GM23338 (cell line): ENCODE measurements around the gene KAT2A. TPM values are rescaled to one million over a fixed set of nuclear protein-coding genes. Genes with fewer than 3 reads are reported as not detected.

ENCODE experiments used
- ATAC-seq: fragments of 200-7000 bp; cut with Tn5 transposase; 3 replicates; pipeline ENCODE4 v1.9.1; 2020
- DNase-seq: peaks from one replicate; pipeline ENCODE4 v3.0.0-alpha.2; 2015; ENCODE audit warnings: low spot score
- H2AFZ ChIP-seq: fragments of 200-600 bp; sonication (generic); 2 replicates; pipeline ENCODE4 v1.8.0; 2016; ENCODE audit warnings: antibody characterized with exemption, mild to moderate bottlenecking, moderate library complexity
- H3F3A ChIP-seq: fragments of 200-600 bp; sonication (generic); replicated peaks from 2 replicates; pipeline ENCODE4 v1.8.0; 2017; ENCODE audit warnings: antibody characterized with exemption, mixed run types, low read depth
- H3K27ac ChIP-seq: fragments of 200-600 bp; sonication (generic); 2 replicates; pipeline ENCODE4 v1.6.1; 2016; ENCODE audit warnings: low read depth
- H3K27me3 ChIP-seq: fragments of 200-600 bp; sonication (generic); 2 replicates; pipeline ENCODE4 v1.8.0; 2016; ENCODE audit warnings: mild to moderate bottlenecking, mixed run types, moderate library complexity; ENCODE audit not compliant: insufficient read depth
- H3K36me3 ChIP-seq: fragments of 200-600 bp; sonication (generic); 2 replicates; pipeline ENCODE4 v1.8.0; 2016; ENCODE audit warnings: mild to moderate bottlenecking; ENCODE audit not compliant: insufficient read depth
- H3K4me1 ChIP-seq: fragments of 200-600 bp; sonication (generic); 2 replicates; pipeline ENCODE4 v1.8.0; 2016; ENCODE audit warnings: mild to moderate bottlenecking, moderate library complexity; ENCODE audit not compliant: insufficient read depth
- H3K4me2 ChIP-seq: fragments of 200-600 bp; sonication (generic); 2 replicates; pipeline ENCODE4 v1.7.1; 2017; ENCODE audit warnings: mixed run types
- H3K4me3 ChIP-seq: fragments of 200-600 bp; sonication (generic); 2 replicates; pipeline ENCODE4 v1.6.1; 2016; ENCODE audit warnings: mixed run types
- H3K79me2 ChIP-seq: fragments of 200-600 bp; sonication (generic); replicated peaks from 2 replicates; pipeline ENCODE4 v1.8.0; 2017; ENCODE audit warnings: mild to moderate bottlenecking; ENCODE audit not compliant: insufficient read depth
- H3K9me2 ChIP-seq: fragments of 200-600 bp; sonication (generic); 2 replicates; pipeline ENCODE4 v1.8.0; 2017; ENCODE audit not compliant: insufficient read depth
- H4K20me1 ChIP-seq: fragments of 200-600 bp; sonication (generic); replicated peaks from 2 replicates; pipeline ENCODE4 v1.8.0; 2017; ENCODE audit warnings: mild to moderate bottlenecking; ENCODE audit not compliant: insufficient read depth
- H3K27ac Mint-ChIP-seq: 2 replicates; pipeline ENCODE4 v1.8.0; 2020; ENCODE audit warnings: inconsistent platforms, mild to moderate bottlenecking, moderate library complexity, mixed read lengths
- H3K27me3 Mint-ChIP-seq: 3 replicates; pipeline ENCODE4 v1.8.0; 2022; ENCODE audit warnings: low read depth, mild to moderate bottlenecking, moderate library complexity, mixed read lengths, inconsistent platforms; ENCODE audit not compliant: insufficient read depth, poor library complexity
- H3K36me3 Mint-ChIP-seq: 3 replicates; pipeline ENCODE4 v1.8.0; 2021; ENCODE audit warnings: low read depth, mild to moderate bottlenecking, inconsistent platforms, moderate library complexity, mixed read lengths
- H3K4me1 Mint-ChIP-seq: 3 replicates; pipeline ENCODE4 v1.8.0; 2020; ENCODE audit warnings: mild to moderate bottlenecking, inconsistent platforms, mixed read lengths
- H3K4me3 Mint-ChIP-seq: 3 replicates; pipeline ENCODE4 v1.8.0; 2021; ENCODE audit warnings: moderate library complexity, mild to moderate bottlenecking, inconsistent platforms, mixed read lengths
- H3K9me3 Mint-ChIP-seq: 3 replicates; pipeline ENCODE4 v1.8.0; 2020; ENCODE audit warnings: moderate library complexity, mild to moderate bottlenecking, inconsistent platforms, mixed read lengths
- CREB1 ChIP-seq: fragments of 250-450 bp; sonication (Bioruptor Pico); IDR thresholded peaks from 2 replicates; pipeline ENCODE4 v1.5.0; 2020; ENCODE audit warnings: low read depth, mild to moderate bottlenecking, moderate library complexity
- EZH2phosphoT487 ChIP-seq: fragments of 200-600 bp; sonication (generic); IDR thresholded peaks from one replicate; pipeline ENCODE4 v1.8.1; 2018; ENCODE audit warnings: antibody characterized with exemption; ENCODE audit not compliant: unreplicated experiment
- POLR2AphosphoS5 ChIP-seq: IDR thresholded peaks from 2 replicates; pipeline ENCODE4 v1.6.1; 2016; ENCODE audit warnings: antibody characterized with exemption, low read depth
- STAT1 ChIP-seq: IDR thresholded peaks from one replicate; pipeline ENCODE4 v1.6.1; 2016; ENCODE audit warnings: antibody characterized with exemption; ENCODE audit not compliant: unreplicated experiment
- ZNF114 ChIP-seq: fragments of 250-450 bp; sonication (Bioruptor Pico); IDR thresholded peaks from 2 replicates; pipeline ENCODE4 v1.5.0; 2020; ENCODE audit warnings: mild to moderate bottlenecking, moderate library complexity
- ZNF331 ChIP-seq: fragments of 250-450 bp; sonication (Bioruptor Pico); IDR thresholded peaks from 2 replicates; pipeline ENCODE4 v1.5.0; 2020; ENCODE audit warnings: low read depth, mild to moderate bottlenecking, moderate library complexity
- polyA plus RNA-seq: library from polyadenylated mRNA; unstranded; fragments of >200 nt; fragmentation: Nextera tagmentation; extraction: Ambion mirVana; gene quantifications from 2 replicates; pipeline ENCODE4 v1.2.1, GENCODE V29; 2016
- total RNA-seq: library from RNA; depleted of rRNA; stranded (reverse); fragments of >200 nt; shearing (Covaris generic); gene quantifications from 2 replicates; pipeline ENCODE4 v1.2.3, GENCODE V29; 2014
- TF ChIP-seq, protein P1 (sequence below): fragments of 250-450 bp; sonication (Bioruptor Pico); IDR thresholded peaks from 2 replicates; pipeline ENCODE4 v1.5.0; 2020; ENCODE audit warnings: mild to moderate bottlenecking, moderate library complexity
- TF ChIP-seq, protein P2 (sequence below): IDR thresholded peaks from 2 replicates; pipeline ENCODE4 v1.6.1; 2016; ENCODE audit warnings: antibody characterized with exemption
- TF ChIP-seq, protein P3 (sequence below): IDR thresholded peaks from one replicate; pipeline ENCODE4 v1.6.1; 2018; ENCODE audit warnings: antibody characterized with exemption; ENCODE audit not compliant: unreplicated experiment
- TF ChIP-seq, protein P4 (sequence below), 2 experiments: fragments of 200-600 bp in 1 of 2; sonication (generic) in 1 of 2; conservative IDR thresholded peaks; 2 replicates each; pipeline versions ENCODE4 v1.5.1 to v1.6.1; 2016 to 2017; ENCODE audit warnings: antibody characterized with exemption in 2 of 2, low read depth in 2 of 2, mild to moderate bottlenecking in 2 of 2, moderate library complexity in 1 of 2

Gene KAT2A
- total and polyA plus RNA-seq, 2 experiments from 2014 or later, result 13.9 to 25.2 TPM

DNA sequence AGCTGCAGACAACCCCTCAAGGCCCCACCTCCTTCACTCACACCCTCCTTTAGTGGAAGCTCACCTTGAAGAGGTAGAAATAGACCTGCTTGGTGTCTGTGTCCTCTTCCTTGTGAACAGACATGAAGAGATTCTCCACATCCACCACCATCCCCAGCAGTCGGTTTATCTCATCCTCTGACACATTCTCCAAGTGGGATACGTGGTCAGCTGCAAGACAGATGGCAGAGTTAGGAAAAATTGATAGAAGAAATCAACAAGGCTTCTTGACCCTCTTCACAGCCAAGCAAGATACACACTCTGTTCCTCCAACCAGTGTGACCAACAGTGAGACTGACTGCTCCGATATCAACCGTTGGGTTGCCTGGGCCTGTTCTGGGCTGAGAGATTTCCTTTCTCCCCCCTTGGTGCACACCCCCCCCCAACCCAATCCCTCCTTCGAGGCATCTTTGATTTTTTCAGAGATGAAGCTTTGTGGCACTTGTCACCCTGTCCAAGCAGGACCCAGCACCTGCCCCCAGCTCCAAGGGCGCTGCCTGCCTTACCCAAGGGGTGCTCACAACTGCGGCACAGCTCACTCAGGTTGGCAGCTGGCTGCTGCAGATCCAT is 902 bp downstream of the KAT2A start (continued):
- TF ChIP-seq, protein P1, sequence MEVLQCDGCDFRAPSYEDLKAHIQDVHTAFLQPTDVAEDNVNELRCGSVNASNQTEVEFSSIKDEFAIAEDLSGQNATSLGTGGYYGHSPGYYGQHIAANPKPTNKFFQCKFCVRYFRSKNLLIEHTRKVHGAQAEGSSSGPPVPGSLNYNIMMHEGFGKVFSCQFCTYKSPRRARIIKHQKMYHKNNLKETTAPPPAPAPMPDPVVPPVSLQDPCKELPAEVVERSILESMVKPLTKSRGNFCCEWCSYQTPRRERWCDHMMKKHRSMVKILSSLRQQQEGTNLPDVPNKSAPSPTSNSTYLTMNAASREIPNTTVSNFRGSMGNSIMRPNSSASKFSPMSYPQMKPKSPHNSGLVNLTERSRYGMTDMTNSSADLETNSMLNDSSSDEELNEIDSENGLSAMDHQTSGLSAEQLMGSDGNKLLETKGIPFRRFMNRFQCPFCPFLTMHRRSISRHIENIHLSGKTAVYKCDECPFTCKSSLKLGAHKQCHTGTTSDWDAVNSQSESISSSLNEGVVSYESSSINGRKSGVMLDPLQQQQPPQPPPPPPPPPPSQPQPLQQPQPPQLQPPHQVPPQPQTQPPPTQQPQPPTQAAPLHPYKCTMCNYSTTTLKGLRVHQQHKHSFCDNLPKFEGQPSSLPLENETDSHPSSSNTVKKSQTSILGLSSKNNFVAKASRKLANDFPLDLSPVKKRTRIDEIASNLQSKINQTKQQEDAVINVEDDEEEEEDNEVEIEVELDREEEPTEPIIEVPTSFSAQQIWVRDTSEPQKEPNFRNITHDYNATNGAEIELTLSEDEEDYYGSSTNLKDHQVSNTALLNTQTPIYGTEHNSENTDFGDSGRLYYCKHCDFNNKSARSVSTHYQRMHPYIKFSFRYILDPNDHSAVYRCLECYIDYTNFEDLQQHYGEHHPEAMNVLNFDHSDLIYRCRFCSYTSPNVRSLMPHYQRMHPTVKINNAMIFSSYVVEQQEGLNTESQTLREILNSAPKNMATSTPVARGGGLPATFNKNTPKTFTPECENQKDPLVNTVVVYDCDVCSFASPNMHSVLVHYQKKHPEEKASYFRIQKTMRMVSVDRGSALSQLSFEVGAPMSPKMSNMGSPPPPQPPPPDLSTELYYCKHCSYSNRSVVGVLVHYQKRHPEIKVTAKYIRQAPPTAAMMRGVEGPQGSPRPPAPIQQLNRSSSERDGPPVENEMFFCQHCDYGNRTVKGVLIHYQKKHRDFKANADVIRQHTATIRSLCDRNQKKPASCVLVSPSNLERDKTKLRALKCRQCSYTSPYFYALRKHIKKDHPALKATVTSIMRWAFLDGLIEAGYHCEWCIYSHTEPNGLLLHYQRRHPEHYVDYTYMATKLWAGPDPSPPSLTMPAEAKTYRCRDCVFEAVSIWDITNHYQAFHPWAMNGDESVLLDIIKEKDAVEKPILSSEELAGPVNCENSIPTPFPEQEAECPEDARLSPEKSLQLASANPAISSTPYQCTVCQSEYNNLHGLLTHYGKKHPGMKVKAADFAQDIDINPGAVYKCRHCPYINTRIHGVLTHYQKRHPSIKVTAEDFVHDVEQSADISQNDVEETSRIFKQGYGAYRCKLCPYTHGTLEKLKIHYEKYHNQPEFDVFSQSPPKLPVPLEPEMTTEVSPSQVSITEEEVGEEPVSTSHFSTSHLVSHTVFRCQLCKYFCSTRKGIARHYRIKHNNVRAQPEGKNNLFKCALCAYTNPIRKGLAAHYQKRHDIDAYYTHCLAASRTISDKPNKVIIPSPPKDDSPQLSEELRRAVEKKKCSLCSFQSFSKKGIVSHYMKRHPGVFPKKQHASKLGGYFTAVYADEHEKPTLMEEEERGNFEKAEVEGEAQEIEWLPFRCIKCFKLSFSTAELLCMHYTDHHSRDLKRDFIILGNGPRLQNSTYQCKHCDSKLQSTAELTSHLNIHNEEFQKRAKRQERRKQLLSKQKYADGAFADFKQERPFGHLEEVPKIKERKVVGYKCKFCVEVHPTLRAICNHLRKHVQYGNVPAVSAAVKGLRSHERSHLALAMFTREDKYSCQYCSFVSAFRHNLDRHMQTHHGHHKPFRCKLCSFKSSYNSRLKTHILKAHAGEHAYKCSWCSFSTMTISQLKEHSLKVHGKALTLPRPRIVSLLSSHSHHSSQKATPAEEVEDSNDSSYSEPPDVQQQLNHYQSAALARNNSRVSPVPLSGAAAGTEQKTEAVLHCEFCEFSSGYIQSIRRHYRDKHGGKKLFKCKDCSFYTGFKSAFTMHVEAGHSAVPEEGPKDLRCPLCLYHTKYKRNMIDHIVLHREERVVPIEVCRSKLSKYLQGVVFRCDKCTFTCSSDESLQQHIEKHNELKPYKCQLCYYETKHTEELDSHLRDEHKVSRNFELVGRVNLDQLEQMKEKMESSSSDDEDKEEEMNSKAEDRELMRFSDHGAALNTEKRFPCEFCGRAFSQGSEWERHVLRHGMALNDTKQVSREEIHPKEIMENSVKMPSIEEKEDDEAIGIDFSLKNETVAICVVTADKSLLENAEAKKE (CRISPR knock-in tag), result no peak
- TF ChIP-seq POLR2AphosphoS5 (no peak), STAT1 (no peak), CREB1 (CRISPR knock-in tag) (no peak), ZNF114 (CRISPR knock-in tag) (no peak)
- TF ChIP-seq, protein P2, sequence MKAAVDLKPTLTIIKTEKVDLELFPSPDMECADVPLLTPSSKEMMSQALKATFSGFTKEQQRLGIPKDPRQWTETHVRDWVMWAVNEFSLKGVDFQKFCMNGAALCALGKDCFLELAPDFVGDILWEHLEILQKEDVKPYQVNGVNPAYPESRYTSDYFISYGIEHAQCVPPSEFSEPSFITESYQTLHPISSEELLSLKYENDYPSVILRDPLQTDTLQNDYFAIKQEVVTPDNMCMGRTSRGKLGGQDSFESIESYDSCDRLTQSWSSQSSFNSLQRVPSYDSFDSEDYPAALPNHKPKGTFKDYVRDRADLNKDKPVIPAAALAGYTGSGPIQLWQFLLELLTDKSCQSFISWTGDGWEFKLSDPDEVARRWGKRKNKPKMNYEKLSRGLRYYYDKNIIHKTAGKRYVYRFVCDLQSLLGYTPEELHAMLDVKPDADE, result no peak

DNA sequence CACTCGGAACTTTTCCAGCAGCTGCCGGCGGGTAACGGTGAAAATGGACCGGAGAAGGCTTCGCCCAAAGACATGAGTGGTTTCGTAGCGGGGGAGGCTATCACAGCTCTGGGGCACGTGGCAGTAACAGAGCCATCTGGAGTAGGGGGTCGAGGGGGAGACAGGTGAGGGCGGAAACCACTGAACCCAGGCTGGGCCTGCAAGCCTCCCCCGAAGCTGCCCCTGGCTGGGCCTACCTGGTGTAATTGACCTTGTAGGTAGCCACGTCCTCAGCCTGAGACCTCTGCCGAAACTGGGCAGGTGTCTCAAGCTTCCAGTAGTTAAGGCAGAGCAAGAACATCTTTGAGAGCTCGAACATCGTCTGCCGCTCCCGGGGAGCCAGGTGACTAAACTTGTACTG is 1.9 kb downstream of the KAT2A start:
- no peak overlapping the region for H3K4me2 ChIP-seq
- ATAC-seq, result no peak
- no peak overlapping the region for H3K27ac Mint-ChIP-seq
- H3K4me3 Mint-ChIP-seq, result no peak overlapping the region
- DNase-seq, result no peak
- H3K4me3 ChIP-seq, result no peak overlapping the region
- no peak overlapping the region for H2AFZ ChIP-seq
- H3K9me3 Mint-ChIP-seq, result no peaks in the 10 kb centered on the region; the same call in 2 of the 3 replicates
- H3K79me2 ChIP-seq, result no peaks in the 10 kb centered on the region
- 0 out of 2 replicates have a peak, but pooled peaks cover 5% of the 10 kb centered on the region for H4K20me1 ChIP-seq
- H3K36me3 ChIP-seq, result no peaks in the 10 kb centered on the region
- H3K4me1 Mint-ChIP-seq, result peaks cover 25% of the 10 kb centered on the region
- H3F3A ChIP-seq, result peaks cover 12% of the 10 kb centered on the region; the same call in 1 of the 2 replicates
- no peaks in the 10 kb centered on the region for H3K9me2 ChIP-seq
- no peak overlapping the region for H3K27ac ChIP-seq
- no peaks in the 10 kb centered on the region for H3K27me3 ChIP-seq
- H3K36me3 Mint-ChIP-seq, result peaks cover 32% of the 10 kb centered on the region
- peaks cover 25% of the 10 kb centered on the region for H3K27me3 Mint-ChIP-seq
- peaks cover 19% of the 10 kb centered on the region; the same call in 1 of the 2 replicates for H3K4me1 ChIP-seq
- TF ChIP-seq CREB1 (CRISPR knock-in tag) (no peak), EZH2phosphoT487 (no peak), POLR2AphosphoS5 (no peak), ZNF331 (no peak), STAT1 (no peak)
- TF ChIP-seq, protein P3, sequence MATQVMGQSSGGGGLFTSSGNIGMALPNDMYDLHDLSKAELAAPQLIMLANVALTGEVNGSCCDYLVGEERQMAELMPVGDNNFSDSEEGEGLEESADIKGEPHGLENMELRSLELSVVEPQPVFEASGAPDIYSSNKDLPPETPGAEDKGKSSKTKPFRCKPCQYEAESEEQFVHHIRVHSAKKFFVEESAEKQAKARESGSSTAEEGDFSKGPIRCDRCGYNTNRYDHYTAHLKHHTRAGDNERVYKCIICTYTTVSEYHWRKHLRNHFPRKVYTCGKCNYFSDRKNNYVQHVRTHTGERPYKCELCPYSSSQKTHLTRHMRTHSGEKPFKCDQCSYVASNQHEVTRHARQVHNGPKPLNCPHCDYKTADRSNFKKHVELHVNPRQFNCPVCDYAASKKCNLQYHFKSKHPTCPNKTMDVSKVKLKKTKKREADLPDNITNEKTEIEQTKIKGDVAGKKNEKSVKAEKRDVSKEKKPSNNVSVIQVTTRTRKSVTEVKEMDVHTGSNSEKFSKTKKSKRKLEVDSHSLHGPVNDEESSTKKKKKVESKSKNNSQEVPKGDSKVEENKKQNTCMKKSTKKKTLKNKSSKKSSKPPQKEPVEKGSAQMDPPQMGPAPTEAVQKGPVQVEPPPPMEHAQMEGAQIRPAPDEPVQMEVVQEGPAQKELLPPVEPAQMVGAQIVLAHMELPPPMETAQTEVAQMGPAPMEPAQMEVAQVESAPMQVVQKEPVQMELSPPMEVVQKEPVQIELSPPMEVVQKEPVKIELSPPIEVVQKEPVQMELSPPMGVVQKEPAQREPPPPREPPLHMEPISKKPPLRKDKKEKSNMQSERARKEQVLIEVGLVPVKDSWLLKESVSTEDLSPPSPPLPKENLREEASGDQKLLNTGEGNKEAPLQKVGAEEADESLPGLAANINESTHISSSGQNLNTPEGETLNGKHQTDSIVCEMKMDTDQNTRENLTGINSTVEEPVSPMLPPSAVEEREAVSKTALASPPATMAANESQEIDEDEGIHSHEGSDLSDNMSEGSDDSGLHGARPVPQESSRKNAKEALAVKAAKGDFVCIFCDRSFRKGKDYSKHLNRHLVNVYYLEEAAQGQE, result no peak
- TF ChIP-seq, protein P4, sequence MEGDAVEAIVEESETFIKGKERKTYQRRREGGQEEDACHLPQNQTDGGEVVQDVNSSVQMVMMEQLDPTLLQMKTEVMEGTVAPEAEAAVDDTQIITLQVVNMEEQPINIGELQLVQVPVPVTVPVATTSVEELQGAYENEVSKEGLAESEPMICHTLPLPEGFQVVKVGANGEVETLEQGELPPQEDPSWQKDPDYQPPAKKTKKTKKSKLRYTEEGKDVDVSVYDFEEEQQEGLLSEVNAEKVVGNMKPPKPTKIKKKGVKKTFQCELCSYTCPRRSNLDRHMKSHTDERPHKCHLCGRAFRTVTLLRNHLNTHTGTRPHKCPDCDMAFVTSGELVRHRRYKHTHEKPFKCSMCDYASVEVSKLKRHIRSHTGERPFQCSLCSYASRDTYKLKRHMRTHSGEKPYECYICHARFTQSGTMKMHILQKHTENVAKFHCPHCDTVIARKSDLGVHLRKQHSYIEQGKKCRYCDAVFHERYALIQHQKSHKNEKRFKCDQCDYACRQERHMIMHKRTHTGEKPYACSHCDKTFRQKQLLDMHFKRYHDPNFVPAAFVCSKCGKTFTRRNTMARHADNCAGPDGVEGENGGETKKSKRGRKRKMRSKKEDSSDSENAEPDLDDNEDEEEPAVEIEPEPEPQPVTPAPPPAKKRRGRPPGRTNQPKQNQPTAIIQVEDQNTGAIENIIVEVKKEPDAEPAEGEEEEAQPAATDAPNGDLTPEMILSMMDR (conservative IDR thresholded peaks at IDR 0.05; ENCODE audit: low read depth in 2 of 2), result no peak
- TF ChIP-seq, protein P2, result no peak
